NT2/D1 (cell line): Measurements from ENCODE around the gene SPAG5.

Experiments
- SUZ12 ChIP-seq: IDR thresholded peaks from 2 replicates; pipeline ENCODE4 v1.6.1; 2011; ENCODE audit not compliant: insufficient read length, insufficient read depth; ENCODE audit errors: extremely low read depth
- YY1 ChIP-seq: IDR thresholded peaks from 2 replicates; pipeline ENCODE4 v1.6.1; 2011; ENCODE audit not compliant: insufficient read length, insufficient read depth

GRCh38 chr17:28579526-28579925 lies 19.3 kb downstream of the SPAG5 start:
- TF ChIP-seq SUZ12 (no peak), YY1 (no peak)
